H1 (cell line): ENCODE measurements around the gene TNS3. TPM values are rescaled to one million over a fixed set of nuclear protein-coding genes. Genes with fewer than 3 reads are reported as not detected.

ENCODE experiments used
- CTCF ChIA-PET: fragments of 300-600 bp; sonication (Branson Sonifier 250); formaldehyde crosslinking; loops from one replicate; lab custom pipeline; 2021; ENCODE audit not compliant: partially characterized antibody; lab: Charles Lee
- POLR2A ChIA-PET: fragments of 300-600 bp; sonication (Branson Sonifier 250); formaldehyde crosslinking; loops from one replicate; lab custom pipeline; 2021; ENCODE audit warnings: inconsistent platforms; ENCODE audit not compliant: partially characterized antibody; lab: Charles Lee
- DNase-seq, 2 experiments: peaks; one replicate each; pipeline versions ENCODE4 v3.0.0 to v3.0.0-alpha.2; 2010 to 2022; ENCODE audit warnings: low spot score in 2 of 2, low read depth in 1 of 2, mixed read lengths in 1 of 2
- FAIRE-seq: peaks from 2 replicates; lab custom pipeline; 2011; peaks lifted over from hg19 to GRCh38; lab: Jason Lieb, UNC
- H2AFZ ChIP-seq: 2 replicates; pipeline ENCODE4 v1.8.1; 2012; ENCODE audit warnings: low read length, inconsistent platforms
- H2AK5ac ChIP-seq: 2 replicates; pipeline ENCODE4 v1.6.1; 2013; ENCODE audit warnings: low read depth, low read length
- H2BK120ac ChIP-seq: replicated peaks from 2 replicates; pipeline ENCODE3; 2013; ENCODE audit warnings: low read depth, low read length, inconsistent platforms
- H2BK12ac ChIP-seq: 2 replicates; pipeline ENCODE4 v1.6.1; 2013; ENCODE audit warnings: low read depth, low read length
- H2BK15ac ChIP-seq: 2 replicates; pipeline ENCODE4 v1.6.1; 2013; ENCODE audit warnings: low read length
- H2BK20ac ChIP-seq: 2 replicates; pipeline ENCODE4 v1.6.1; 2013; ENCODE audit warnings: low read length
- H2BK5ac ChIP-seq: 2 replicates; pipeline ENCODE4 v1.6.1; 2013; ENCODE audit warnings: low read depth, low read length
- H3K14ac ChIP-seq: 2 replicates; pipeline ENCODE4 v1.6.1; 2013; ENCODE audit warnings: inconsistent platforms; ENCODE audit not compliant: insufficient read length
- H3K18ac ChIP-seq: 2 replicates; pipeline ENCODE4 v1.6.1; 2013; ENCODE audit warnings: low read length; ENCODE audit errors: extremely low read depth
- H3K23ac ChIP-seq: 2 replicates; pipeline ENCODE4 v1.6.1; 2013; ENCODE audit warnings: inconsistent platforms; ENCODE audit not compliant: insufficient read length
- H3K23me2 ChIP-seq: 2 replicates; pipeline ENCODE4 v1.6.1; 2013; ENCODE audit warnings: low read depth, low read length
- H3K27ac ChIP-seq: 2 replicates; pipeline ENCODE4 v1.6.1; 2011; ENCODE audit warnings: low read depth, low read length, inconsistent platforms
- H3K27me3 ChIP-seq, 4 experiments: replicated peaks in 1 of 4; 1 replicate in 1 of 4; 2 replicates in 3 of 4; pipeline versions ENCODE4 v1.6.1 to v1.8.1; 2011 to 2013; ENCODE audit warnings: low read length in 3 of 4, mild to moderate bottlenecking in 3 of 4, inconsistent platforms in 2 of 4, mixed read lengths in 2 of 4, moderate library complexity in 1 of 4; ENCODE audit not compliant: control insufficient read depth in 3 of 4, insufficient read depth in 3 of 4; ENCODE audit errors: extremely low read depth in 1 of 4
- H3K36me3 ChIP-seq, 4 experiments: 2 replicates each; pipeline versions ENCODE4 v1.6.1 to v1.8.1; 2011 to 2013; ENCODE audit warnings: mild to moderate bottlenecking in 4 of 4, low read length in 3 of 4, moderate library complexity in 2 of 4, control low read depth in 1 of 4, inconsistent platforms in 1 of 4; ENCODE audit not compliant: insufficient read depth in 4 of 4, control insufficient read depth in 2 of 4
- H3K4ac ChIP-seq: replicated peaks from 2 replicates; pipeline ENCODE3; 2013; ENCODE audit warnings: low read length, low read depth, mixed read lengths, inconsistent platforms; ENCODE audit not compliant: insufficient read length
- H3K4me1 ChIP-seq, 4 experiments: replicated peaks in 1 of 4; 1 replicate in 1 of 4; 2 replicates in 3 of 4; pipeline versions ENCODE4 v1.6.1 to v1.8.1; 2011 to 2013; ENCODE audit warnings: low read length in 3 of 4, inconsistent platforms in 2 of 4, mixed read lengths in 1 of 4; ENCODE audit not compliant: insufficient read depth in 4 of 4, control insufficient read depth in 3 of 4
- H3K4me2 ChIP-seq, 2 experiments: 2 replicates each; pipeline versions ENCODE4 v1.6.1 to v1.8.1; 2011 to 2013; ENCODE audit warnings: low read depth in 2 of 2, low read length in 2 of 2, control low read depth in 1 of 2, inconsistent platforms in 1 of 2, mild to moderate bottlenecking in 1 of 2; ENCODE audit not compliant: insufficient read depth in 1 of 2
- H3K4me3 ChIP-seq, 4 experiments: fragments of 200-600, 300-600 bp in 1 of 4; sonication (generic), shearing (Covaris generic), sonication (Bioruptor Twin) in 1 of 4; 2 replicates each; pipeline versions ENCODE4 v1.5.1 to v1.8.1; 2011 to 2016; ENCODE audit warnings: low read length in 4 of 4, low read depth in 3 of 4, control low read depth in 2 of 4, inconsistent platforms in 2 of 4, mild to moderate bottlenecking in 2 of 4, mixed read lengths in 1 of 4, moderate library complexity in 1 of 4; ENCODE audit not compliant: insufficient read depth in 2 of 4; ENCODE audit errors: extremely low read depth in 1 of 4
- H3K56ac ChIP-seq: replicated peaks from 2 replicates; pipeline ENCODE3; 2013; ENCODE audit warnings: low read depth, mild to moderate bottlenecking, mixed read lengths, low read length, inconsistent platforms; ENCODE audit not compliant: insufficient read length
- H3K79me1 ChIP-seq: 2 replicates; pipeline ENCODE4 v1.6.1; 2013; ENCODE audit warnings: low read depth, low read length, control low read depth
- H3K79me2 ChIP-seq, 2 experiments: 2 replicates each; pipeline versions ENCODE4 v1.6.1 to v1.8.1; 2012 to 2013; ENCODE audit warnings: low read length in 2 of 2, mild to moderate bottlenecking in 2 of 2, inconsistent platforms in 1 of 2; ENCODE audit not compliant: insufficient read depth in 2 of 2, control insufficient read depth in 1 of 2
- H3K9ac ChIP-seq, 4 experiments: replicated peaks in 1 of 4; 1 replicate in 1 of 4; 2 replicates in 3 of 4; pipeline versions ENCODE4 v1.6.1 to v1.8.1; 2011 to 2013; ENCODE audit warnings: low read depth in 3 of 4, low read length in 3 of 4, control low read depth in 2 of 4, mild to moderate bottlenecking in 2 of 4, moderate library complexity in 2 of 4, inconsistent platforms in 1 of 4; ENCODE audit errors: extremely low read depth in 1 of 4
- H3K9me3 ChIP-seq, 2 experiments: 2 replicates each; pipeline versions ENCODE4 v1.6.1 to v1.8.1; 2012 to 2013; ENCODE audit warnings: mild to moderate bottlenecking in 2 of 2, moderate library complexity in 2 of 2, control low read depth in 1 of 2, inconsistent platforms in 1 of 2, low read depth in 1 of 2, low read length in 1 of 2, mixed read lengths in 1 of 2; ENCODE audit not compliant: insufficient read depth in 2 of 2
- H4K20me1 ChIP-seq, 2 experiments: replicated peaks in 1 of 2; 2 replicates each; pipeline versions ENCODE3 to v1.8.1; 2011 to 2013; ENCODE audit warnings: inconsistent platforms in 2 of 2, low read length in 2 of 2, mild to moderate bottlenecking in 1 of 2; ENCODE audit not compliant: insufficient read depth in 2 of 2, control insufficient read depth in 1 of 2
- H4K5ac ChIP-seq: 2 replicates; pipeline ENCODE4 v1.6.1; 2013; ENCODE audit warnings: low read length, low read depth, mixed read lengths, inconsistent platforms; ENCODE audit not compliant: insufficient read length
- H4K8ac ChIP-seq: 2 replicates; pipeline ENCODE4 v1.8.0; 2013; ENCODE audit warnings: mild to moderate bottlenecking, moderate library complexity, low read length, inconsistent platforms; ENCODE audit not compliant: insufficient read depth; ENCODE audit errors: extremely low read depth
- H4K91ac ChIP-seq: replicated peaks from 2 replicates; pipeline ENCODE3; 2013; ENCODE audit warnings: low read length, mixed read lengths, inconsistent platforms; ENCODE audit not compliant: insufficient read length
- ATF2 ChIP-seq: IDR thresholded peaks from 2 replicates; pipeline ENCODE4 v1.6.1; 2012; ENCODE audit warnings: low read length, inconsistent platforms
- RNF2 ChIP-seq: fragments of 200-900, 300-1000 bp; sonication (generic); IDR thresholded peaks from 2 replicates; pipeline ENCODE4 v1.7.1; 2016; ENCODE audit warnings: borderline replicate concordance, low read depth, mild to moderate bottlenecking, antibody characterized with exemption, low read length; ENCODE audit not compliant: poor library complexity, severe bottlenecking; ENCODE audit errors: missing control alignments
- SUZ12 ChIP-seq: fragments of 200-600 bp; sonication (generic); IDR thresholded peaks from 2 replicates; pipeline ENCODE4 v1.6.1; 2012; ENCODE audit warnings: mild to moderate bottlenecking, inconsistent platforms, low read length, moderate library complexity, mixed read lengths
- WGBS, 2 experiments: shearing (Covaris generic) in 1 of 2; methylation state at CpG; one replicate each; pipeline versions ENCODE4 v1.1.6 to v1.1.7; 2013 to 2015; ENCODE audit warnings: low lambda C conversion rate in 2 of 2, mixed read lengths in 2 of 2, inconsistent platforms in 1 of 2, low coverage in 1 of 2, missing lambda C conversion rate in 1 of 2; ENCODE audit not compliant: insufficient replicate concordance in 2 of 2, insufficient coverage in 1 of 2, insufficient read length in 1 of 2; ENCODE audit errors: extremely low coverage in 1 of 2, missing lambda C conversion rate in 1 of 2; 5-methylcytosine and 5-hydroxymethylcytosine counted together
- polyA plus RNA-seq, 7 experiments: library from polyadenylated mRNA; depleted of rRNA in 3 of 7; stranded (reverse) in 5 of 7; unstranded in 2 of 7; fragments of >200 nt in 5 of 7; fragments of 200-250 nt in 2 of 7; gene quantifications; 1 replicate in 5 of 7; 2 replicates in 1 of 7; 4 replicates in 1 of 7; pipeline versions ENCODE4 v1.2.1 to v1.2.3, GENCODE V29; 2011 to 2013; ENCODE audit warnings: missing spikeins in 2 of 7, mixed read lengths in 2 of 7
- total RNA-seq: library from RNA; stranded (reverse); fragmentation: NEBNext Ultra II Directional; extraction: Animal tissue kit (Norgen Biotek cat#: 25700); gene quantifications from 2 replicates; pipeline ENCODE4 v1.2.1, GENCODE V29; 2021

TNS3 gene
- total and polyA plus RNA-seq, 2 of the 8 experiments (the other 6 are each of a cell fraction or from before 2014, with no cell fraction given) = 11.9 to 24.2 TPM

- H2BK120ac ChIP-seq = no peak overlapping the region
- no peak overlapping the region for H3K14ac ChIP-seq
- no peaks in the 10 kb centered on the region for H3K79me2 ChIP-seq
- no peak overlapping the region for H2AFZ ChIP-seq
- POLR2A ChIA-PET = no interaction called here
- no peak overlapping the region for H3K4me3 ChIP-seq
- no peaks in the 10 kb centered on the region for H3K27me3 ChIP-seq
- H2BK5ac ChIP-seq = no peak overlapping the region
- no peak overlapping the region for H3K27ac ChIP-seq
- no peaks in the 10 kb centered on the region for H4K20me1 ChIP-seq
- no peak overlapping the region for H2BK20ac ChIP-seq
- CTCF ChIA-PET = interaction anchor here (0.7 to 1.6 kb wide), 6 partner anchors 9 to 299 kb away, joined by 3 to 6 read pairs (median 3); no protein-coding TSS in a partner anchor
- no peaks in the 10 kb centered on the region for H3K79me1 ChIP-seq
- H2BK15ac ChIP-seq = no peak overlapping the region
- no peak overlapping the region for H3K9ac ChIP-seq
- no peak overlapping the region for H3K18ac ChIP-seq
- TF ChIP-seq SUZ12 (no peak), RNF2 (no peak), ATF2 (no peak)
- H3K23me2 ChIP-seq = no peaks in the 10 kb centered on the region
- no peak for DNase-seq
- no peak overlapping the region for H3K4me2 ChIP-seq
- H3K36me3 ChIP-seq = no peaks in the 10 kb centered on the region
- 89% methylated on average over 15 of the region's 15 CpGs; no CpG with 5 or more reads in 1 of the 2 experiments for WGBS, 2 experiments
- H3K9me3 ChIP-seq = peaks cover 24 to 25% of the 10 kb centered on the region in 2 experiments
- FAIRE-seq = no peak
- no peak overlapping the region for H3K4ac ChIP-seq
- no peak overlapping the region for H4K5ac ChIP-seq
- no peaks in the 10 kb centered on the region for H3K4me1 ChIP-seq
- no peak overlapping the region for H2BK12ac ChIP-seq
- H4K8ac ChIP-seq = no peak overlapping the region; the same call in 1 of the 2 replicates
- H3K23ac ChIP-seq = no peak overlapping the region
- no peak overlapping the region for H4K91ac ChIP-seq
- no peak overlapping the region for H3K56ac ChIP-seq
- no peak overlapping the region for H2AK5ac ChIP-seq
Measured at GRCh38 chr7:47600199-47601118, 18.5 kb upstream of the TNS3 start.
